NCI-H226 (cell line): ENCODE measurements around the gene NAA50.

Experiments used
- DNase-seq: peaks from one replicate; pipeline ENCODE4 v3.0.0-alpha.2; 2015

NAA50 gene

GRCh38 chr3:113741620-113742019, 4.4 kb downstream of the NAA50 start:
- no peak for DNase-seq

- no peak for DNase-seq
Measured at GRCh38 chr3:113741086-113741485, 5.0 kb downstream of the NAA50 start.

GRCh38 chr3:113736548-113737089, 9.4 kb downstream of the NAA50 start:
- DNase-seq = peak; percentile 15

- DNase-seq = no peak
Measured at GRCh38 chr3:113731694-113732093, 14.4 kb downstream of the NAA50 start.

GRCh38 chr3:113730550-113730949, 15.5 kb downstream of the NAA50 start:
- DNase-seq = no peak

GRCh38 chr3:113728661-113729060, 17.4 kb downstream of the NAA50 start:
- DNase-seq = no peak

- DNase-seq = no peak
Measured at GRCh38 chr3:113721636-113722035, 24.4 kb downstream of the NAA50 start.

GRCh38 chr3:113719758-113720157, 26.3 kb downstream of the NAA50 start:
- DNase-seq = no peak

- peak; percentile 36 for DNase-seq
Measured at GRCh38 chr3:113719294-113719693, 26.8 kb downstream of the NAA50 start.

GRCh38 chr3:113717818-113718217, 28.2 kb downstream of the NAA50 start:
- DNase-seq = no peak

GRCh38 chr3:113717308-113717707, 28.7 kb downstream of the NAA50 start:
- DNase-seq = no peak

GRCh38 chr3:113714702-113715101, 31.3 kb downstream of the NAA50 start:
- DNase-seq = no peak

- DNase-seq = no peak
Measured at GRCh38 chr3:113712129-113712528, 33.9 kb downstream of the NAA50 start.

- no peak for DNase-seq
Measured at GRCh38 chr3:113707835-113708234, 38.2 kb downstream of the NAA50 start.

GRCh38 chr3:113698956-113699355, 47.1 kb downstream of the NAA50 start:
- no peak for DNase-seq

GRCh38 chr3:113698213-113698742, 47.8 kb downstream of the NAA50 start:
- DNase-seq = no peak

- DNase-seq = no peak
Measured at GRCh38 chr3:113697500-113698090, 48.5 kb downstream of the NAA50 start.

- peak; percentile 99 for DNase-seq
Measured at GRCh38 chr3:113696658-113697499, 49.2 kb downstream of the NAA50 start.

GRCh38 chr3:113695786-113696645, 50.0 kb downstream of the NAA50 start, which contains the start of gene USF3:
USF3 (minus strand) TSS chr3:113696642; CDS start chr3:113674878, 21,764 bp downstream.
- DNase-seq = peak; percentile 20

GRCh38 chr3:113695431-113695785, 50.6 kb downstream of the NAA50 start:
- no peak for DNase-seq

GRCh38 chr3:113690482-113690881, 55.6 kb downstream of the NAA50 start:
- no peak for DNase-seq

GRCh38 chr3:113685956-113686721, 59.9 kb downstream of the NAA50 start:
- peak; percentile 51 for DNase-seq
